Endothelial cell of umbilical vein (primary cell): ENCODE measurements around the gene NEMP1. TPM values are rescaled to one million over a fixed set of nuclear protein-coding genes. Genes with fewer than 3 reads are reported as not detected.

ENCODE experiments used
- BruUV-seq: library from RNA; stranded (reverse); fragments of 400-500 nt; replicated peaks from 2 replicates; lab custom pipeline; 2021; lab: Mats Ljungman, UMichigan
- CTCF ChIA-PET: fragments of 300-600, 350-600 bp; sonication (Branson Sonifier 250); formaldehyde crosslinking; loops from one replicate; lab custom pipeline; 2021; ENCODE audit warnings: antibody characterized with exemption, inconsistent platforms; lab: Charles Lee
- POLR2A ChIA-PET: fragments of 300-600, 350-600 bp; sonication (Branson Sonifier 250); formaldehyde crosslinking; loops from one replicate; lab custom pipeline; 2021; ENCODE audit warnings: antibody characterized with exemption, inconsistent platforms; lab: Charles Lee
- DNase-seq: peaks from one replicate; pipeline ENCODE4 v3.0.0-alpha.2; 2011; ENCODE audit warnings: low read depth, low spot score
- FAIRE-seq: peaks from 2 replicates; lab custom pipeline; 2011; peaks lifted over from hg19 to GRCh38; lab: Jason Lieb, UNC
- H2AFZ ChIP-seq: 2 replicates; pipeline ENCODE4 v1.6.0; 2012; ENCODE audit warnings: low read depth, low read length, control low read depth, inconsistent platforms
- H3K27ac ChIP-seq: 2 replicates; pipeline ENCODE4 v1.5.1; 2011; ENCODE audit warnings: low read depth, mild to moderate bottlenecking, control low read depth, low read length, moderate library complexity; ENCODE audit not compliant: insufficient read depth
- H3K27me3 ChIP-seq, 2 experiments: 2 replicates each; pipeline versions ENCODE4 v1.6.0 to v1.6.1; 2011; ENCODE audit warnings: low read length in 2 of 2, mixed read lengths in 1 of 2; ENCODE audit not compliant: control insufficient read depth in 2 of 2, insufficient read depth in 2 of 2
- H3K36me3 ChIP-seq, 2 experiments: 2 replicates in 1 of 2; 3 replicates in 1 of 2; pipeline ENCODE4 v1.5.1; 2011; ENCODE audit warnings: low read length in 2 of 2, mild to moderate bottlenecking in 1 of 2, moderate library complexity in 1 of 2; ENCODE audit not compliant: control insufficient read depth in 2 of 2, insufficient read depth in 2 of 2; ENCODE audit errors: extremely low read depth in 1 of 2
- H3K4me1 ChIP-seq: 3 replicates; pipeline ENCODE4 v1.5.1; 2011; ENCODE audit warnings: mild to moderate bottlenecking, low read length; ENCODE audit not compliant: control insufficient read depth, insufficient read depth; ENCODE audit errors: extremely low read depth
- H3K4me2 ChIP-seq: 2 replicates; pipeline ENCODE4 v1.6.1; 2011; ENCODE audit warnings: low read length, control low read depth, mixed read lengths; ENCODE audit not compliant: insufficient read depth
- H3K4me3 ChIP-seq, 3 experiments: fragments of 200-600 bp in 1 of 3; sonication (generic), shearing (Covaris generic) in 1 of 3; replicated peaks in 1 of 3; 2 replicates each; pipeline ENCODE4 v1.5.1; 2011 to 2016; ENCODE audit warnings: control low read depth in 3 of 3, low read length in 3 of 3, mild to moderate bottlenecking in 2 of 3, inconsistent platforms in 1 of 3, low read depth in 1 of 3, moderate library complexity in 1 of 3; ENCODE audit not compliant: insufficient read depth in 1 of 3
- H3K79me2 ChIP-seq: 2 replicates; pipeline ENCODE4 v1.6.0; 2012; ENCODE audit warnings: low read length, inconsistent platforms; ENCODE audit not compliant: control insufficient read depth, insufficient read depth
- H3K9ac ChIP-seq: replicated peaks from 2 replicates; pipeline ENCODE3; 2011; ENCODE audit warnings: low read length, control low read depth; ENCODE audit not compliant: insufficient read depth; ENCODE audit errors: extremely low read depth
- H3K9me1 ChIP-seq: replicated peaks from 3 replicates; pipeline ENCODE4 v1.6.0; 2011; ENCODE audit warnings: mild to moderate bottlenecking, low read length; ENCODE audit not compliant: control insufficient read depth, insufficient read depth; ENCODE audit errors: extremely low read depth
- H3K9me3 ChIP-seq: replicated peaks from 2 replicates; pipeline ENCODE4 v1.5.1; 2012; ENCODE audit warnings: low read length, inconsistent platforms; ENCODE audit not compliant: control insufficient read depth, insufficient read depth
- H4K20me1 ChIP-seq: replicated peaks from 2 replicates; pipeline ENCODE3; 2011; ENCODE audit warnings: mild to moderate bottlenecking, low read length; ENCODE audit not compliant: control insufficient read depth, insufficient read depth; ENCODE audit errors: extremely low read depth
- CTCF ChIP-seq, 2 donors: IDR thresholded peaks; 1 replicate in 1 of 2; 2 replicates in 1 of 2; pipeline ENCODE4 v1.5.1; 2011; ENCODE audit warnings: low read length in 2 of 2, mild to moderate bottlenecking in 2 of 2, moderate library complexity in 2 of 2, control low read depth in 1 of 2, inconsistent platforms in 1 of 2, low read depth in 1 of 2; ENCODE audit not compliant: insufficient read depth in 1 of 2; ENCODE audit errors: extremely low read depth in 1 of 2
- EZH2 ChIP-seq: IDR thresholded peaks from 2 replicates; pipeline ENCODE4 v1.6.1; 2012; ENCODE audit warnings: borderline replicate concordance, low read depth, mild to moderate bottlenecking, moderate library complexity, low read length, inconsistent platforms; ENCODE audit not compliant: severe bottlenecking
- JUN ChIP-seq: IDR thresholded peaks from 2 replicates; pipeline ENCODE4 v1.6.1; 2011; ENCODE audit warnings: borderline replicate concordance, low read depth; ENCODE audit not compliant: insufficient read length, insufficient read depth
- POLR2A ChIP-seq: IDR thresholded peaks from 2 replicates; pipeline ENCODE4 v1.6.1; 2012; ENCODE audit warnings: low read depth, mild to moderate bottlenecking, control low read depth, low read length
- POLR2AphosphoS5 ChIP-seq: IDR thresholded peaks from 2 replicates; pipeline ENCODE4 v1.6.1; 2012; ENCODE audit warnings: low read depth, mild to moderate bottlenecking, control low read depth, low read length, moderate library complexity; ENCODE audit not compliant: insufficient read depth
- dilution Hi-C: fragments of 300-500 bp; cut with MboI; formaldehyde crosslinking; loops from one replicate; pipeline ENCODE4 v1.15.0; 2019; ENCODE audit warnings: low sequenced_read_pairs; ENCODE audit not compliant: extremely low pct_ligation_motif_present
- intact Hi-C: fragments of 100-400 bp; cut with micrococcal nuclease; formaldehyde crosslinking; loops from one replicate; pipeline ENCODE4 v1.10.0; 2022
- polyA plus RNA-seq, 4 experiments: library from polyadenylated mRNA; depleted of rRNA in 3 of 4; stranded (reverse) in 3 of 4; unstranded in 1 of 4; fragments of >200 nt; gene quantifications; 2 replicates each; pipeline versions ENCODE4 v1.2.1 to v1.2.3, GENCODE V29; 2011 to 2012; ENCODE audit warnings: missing spikeins in 1 of 4
- total RNA-seq: library from RNA; stranded (reverse); gene quantifications from 2 replicates; pipeline ENCODE4 v1.2.3, GENCODE V29; 2021

Gene NEMP1
- total and polyA plus RNA-seq, 2 donors (not counting 3 experiments of a cell fraction or from before 2014, with no cell fraction given) = 10.8 to 21.5 TPM

- ChIA-PET POLR2A (no interaction called here), CTCF (interaction anchor here (1.0 to 18.0 kb wide), 5 partner anchors 8 to 64 kb away, joined by 4 to 429 read pairs (median 5); partner anchors contain the start of gene STAT6)
- TF ChIP-seq POLR2A (no peak), EZH2 (no peak), POLR2AphosphoS5 (no peak), CTCF (IDR thresholded peaks at IDR 0.05; ENCODE audit: extremely low read depth in 1 of 2, insufficient read depth in 1 of 2, low read depth in 1 of 2, low read length in 2 of 2) (no peak), JUN (no peak)
- Histone ChIP-seq H3K36me3 (no peaks in the 10 kb centered on the region), H3K9me1 (no peaks in the 10 kb centered on the region), H3K9ac (no peak overlapping the region), H2AFZ (no peak overlapping the region), H3K4me3 (no peak overlapping the region), H3K27me3 (peaks cover 7% of the 10 kb centered on the region in 2 experiments), H3K4me1 (no peaks in the 10 kb centered on the region), H3K27ac (no peak overlapping the region), H3K4me2 (no peak overlapping the region), H3K9me3 (no peaks in the 10 kb centered on the region), H3K79me2 (no peaks in the 10 kb centered on the region), H4K20me1 (no peaks in the 10 kb centered on the region)
- no TSS peak for BruUV-seq
- DNase-seq (no peak), FAIRE-seq (no peak)
- dilution Hi-C loops (loop anchor here (5.0 kb wide), 1 partner anchor 53 kb away; no protein-coding TSS in a partner anchor), intact Hi-C loops (no loop called here)
Observed at GRCh38 chr12:57119294-57120085, 40.9 kb upstream of the NEMP1 start.
